K562 (cell line): ENCODE results near the gene RNF180. TPM values are rescaled to one million over a fixed set of nuclear protein-coding genes. Genes with fewer than 3 reads are reported as not detected.

Experiments
- ATAC-seq: fragments of 200-7000 bp; cut with Tn5 transposase; 3 replicates; pipeline ENCODE4 v1.9.1; 2020; ENCODE audit warnings: moderate library complexity
- BruUV-seq: library from RNA; stranded (reverse); fragments of 400-500 nt; replicated peaks from 2 replicates; lab custom pipeline; 2021; lab: Mats Ljungman, UMichigan
- CTCF ChIA-PET: fragments of 300-600 bp; formaldehyde crosslinking; extraction: SDS; loops from one replicate; lab custom pipeline; 2021; ENCODE audit warnings: low intra/inter-chr PET ratio; lab: Yijun Ruan, JAX
- POLR2A ChIA-PET: fragments of 300-600, 350-650 bp; sonication (Branson Sonifier 250); formaldehyde crosslinking; extraction: SDS; loops from one replicate; lab custom pipeline; 2021; ENCODE audit warnings: antibody characterized with exemption, inconsistent platforms; lab: Yijun Ruan, JAX
- DNase-seq, 4 experiments: peaks; one replicate each; pipeline versions ENCODE4 v3.0.0 to v3.0.0-alpha.2; 2011 to 2018; ENCODE audit warnings: low spot score in 3 of 4, mixed read lengths in 3 of 4; ENCODE audit errors: extremely low read depth in 1 of 4
- FAIRE-seq: peaks from 2 replicates; lab custom pipeline; 2011; peaks lifted over from hg19 to GRCh38; lab: Jason Lieb, UNC
- H2AFZ ChIP-seq: 2 replicates; pipeline ENCODE4 v1.6.0; 2011; ENCODE audit warnings: low read depth, low read length, control low read depth, inconsistent platforms
- H3K27ac ChIP-seq: fragments of 200-600 bp; 3 replicates; pipeline ENCODE4 v1.8.0; 2011; ENCODE audit warnings: low read depth, mild to moderate bottlenecking, control low read depth, inconsistent platforms, low read length, moderate library complexity, mixed read lengths; ENCODE audit errors: extremely low read depth
- H3K27me3 ChIP-seq, 2 experiments: fragments of 300-600 bp in 1 of 2; 2 replicates in 1 of 2; 3 replicates in 1 of 2; pipeline versions ENCODE4 v1.6.0 to v1.8.0; 2011; ENCODE audit warnings: inconsistent platforms in 2 of 2, low read length in 2 of 2, mild to moderate bottlenecking in 1 of 2, mixed read lengths in 1 of 2, moderate library complexity in 1 of 2; ENCODE audit not compliant: control insufficient read depth in 2 of 2, insufficient read depth in 2 of 2
- H3K36me3 ChIP-seq: fragments of 300-600 bp; 3 replicates; pipeline ENCODE4 v1.8.0; 2011; ENCODE audit warnings: mild to moderate bottlenecking, low read length, inconsistent platforms; ENCODE audit not compliant: control insufficient read depth, insufficient read depth
- H3K4me1 ChIP-seq, 2 experiments: fragments of 200-600 bp in 1 of 2; replicated peaks in 1 of 2; 2 replicates in 1 of 2; 3 replicates in 1 of 2; pipeline versions ENCODE4 v1.5.1 to v1.8.0; 2011; ENCODE audit warnings: inconsistent platforms in 2 of 2, low read length in 2 of 2, mild to moderate bottlenecking in 1 of 2, mixed read lengths in 1 of 2, moderate library complexity in 1 of 2; ENCODE audit not compliant: control insufficient read depth in 2 of 2, insufficient read depth in 2 of 2
- H3K4me2 ChIP-seq: 2 replicates; pipeline ENCODE4 v1.6.1; 2011; ENCODE audit warnings: low read length, control low read depth, inconsistent platforms, mixed read lengths; ENCODE audit not compliant: insufficient read depth
- H3K4me3 ChIP-seq: fragments of 200-600 bp; sonication (generic), shearing (Covaris generic); 2 replicates; pipeline ENCODE4 v1.5.1; 2016; ENCODE audit warnings: control low read depth, inconsistent platforms
- H3K79me2 ChIP-seq: fragments of 200-600 bp; 3 replicates; pipeline ENCODE4 v1.8.0; 2011; ENCODE audit warnings: low read length, inconsistent platforms; ENCODE audit not compliant: control insufficient read depth, insufficient read depth
- H3K9ac ChIP-seq, 2 experiments: 2 replicates each; pipeline versions ENCODE4 v1.6.0 to v1.6.1; 2011; ENCODE audit warnings: low read depth in 2 of 2, low read length in 2 of 2, control low read depth in 1 of 2, inconsistent platforms in 1 of 2, mild to moderate bottlenecking in 1 of 2, mixed read lengths in 1 of 2; ENCODE audit not compliant: insufficient read depth in 1 of 2
- H3K9me1 ChIP-seq: one replicate; pipeline ENCODE4 v1.6.0; 2011; ENCODE audit warnings: inconsistent platforms, mild to moderate bottlenecking, low read length, moderate library complexity; ENCODE audit not compliant: control insufficient read depth, insufficient read depth
- H3K9me3 ChIP-seq: replicated peaks from 2 replicates; pipeline ENCODE4 v1.5.1; 2011; ENCODE audit warnings: low read depth, low read length, inconsistent platforms; ENCODE audit not compliant: control insufficient read depth, insufficient read depth
- H4K20me1 ChIP-seq: replicated peaks from 2 replicates; pipeline ENCODE4 v1.6.1; 2011; ENCODE audit warnings: low read length, inconsistent platforms, mixed read lengths; ENCODE audit not compliant: control insufficient read depth, insufficient read depth
- BRD9 ChIP-seq: fragments of 450-650 bp; IDR thresholded peaks from 2 replicates; pipeline ENCODE4 v1.6.1; 2018; ENCODE audit warnings: low read depth; ENCODE audit not compliant: partially characterized antibody
- CC2D1A ChIP-seq: fragments of 450-650 bp; IDR thresholded peaks from 2 replicates; pipeline ENCODE4 v1.6.1; 2017; ENCODE audit warnings: mild to moderate bottlenecking
- ILK ChIP-seq: fragments of 450-650 bp; IDR thresholded peaks from 2 replicates; pipeline ENCODE4 v1.6.1; 2016; ENCODE audit warnings: missing genetic modification characterization, low read depth, mild to moderate bottlenecking, missing compliant biosample characterization, moderate library complexity, borderline replicate concordance
- PHF20 ChIP-seq: fragments of 450-650 bp; IDR thresholded peaks from 2 replicates; pipeline ENCODE4 v1.6.1; 2018; ENCODE audit not compliant: partially characterized antibody
- SIN3B ChIP-seq: fragments of 450-650 bp; IDR thresholded peaks from 2 replicates; pipeline ENCODE4 v1.6.1; 2017; ENCODE audit warnings: low read depth, mild to moderate bottlenecking, moderate library complexity
- TCF3 ChIP-seq: sonication (generic); formaldehyde crosslinking; IDR thresholded peaks from 2 replicates; pipeline ENCODE4 v1.4.0; 2020; ENCODE audit warnings: mild to moderate bottlenecking, missing genetic modification reagents
- USF2 ChIP-seq: sonication (generic); formaldehyde crosslinking; IDR thresholded peaks from 2 replicates; pipeline ENCODE4 v1.5.0; 2020; ENCODE audit warnings: missing genetic modification reagents
- ZBTB9 ChIP-seq: fragments of 450-650 bp; formaldehyde crosslinking; IDR thresholded peaks from 2 replicates; pipeline ENCODE4 v1.4.0; 2020; ENCODE audit warnings: mild to moderate bottlenecking, moderate library complexity
- ZFP30 ChIP-seq: fragments of 250-450 bp; sonication (Bioruptor Pico); IDR thresholded peaks from 2 replicates; pipeline ENCODE4 v1.8.0; 2022; ENCODE audit warnings: moderate library complexity, mild to moderate bottlenecking, inconsistent platforms, borderline replicate concordance
- ZNF354B ChIP-seq: fragments of 250-450 bp; sonication (Bioruptor Pico); IDR thresholded peaks from 2 replicates; pipeline ENCODE4 v1.4.0; 2020
- WGBS: fragments of 100-300 bp; shearing (Covaris generic); methylation state at CpG from one replicate; pipeline ENCODE4 v1.1.6; 2016; ENCODE audit warnings: low coverage, mixed read lengths; ENCODE audit not compliant: insufficient coverage; ENCODE audit errors: missing lambda C conversion rate; 5-methylcytosine and 5-hydroxymethylcytosine counted together
- in situ Hi-C: fragments of 300-500 bp; cut with MboI; formaldehyde crosslinking; loops from 4 replicates; pipeline ENCODE4 v1.15.0; 2018; ENCODE audit warnings: inconsistent platforms, mixed read lengths
- intact Hi-C: fragments of 100-400 bp; cut with micrococcal nuclease; formaldehyde crosslinking; loops from 2 replicates; pipeline ENCODE4 v1.14.2; 2022
- polyA plus RNA-seq, 8 experiments: library from polyadenylated mRNA; depleted of rRNA in 4 of 8; stranded (reverse) in 5 of 8; unstranded in 3 of 8; fragments of >200 nt; fragmentation: Nextera tagmentation in 2 of 8; fragmentation: Illumina TruSeq in 1 of 8; extraction: Ambion mirVana in 2 of 8; extraction: Trizol in 1 of 8; gene quantifications; 2 replicates each; pipeline versions ENCODE4 v1.2.1 to v1.2.3, GENCODE V29; 2011 to 2014; ENCODE audit warnings: inconsistent platforms in 1 of 8, missing spikeins in 1 of 8
- total RNA-seq, 7 experiments: library from RNA; depleted of rRNA in 6 of 7; stranded (reverse); fragments of >200 nt in 6 of 7; fragmentation: Illumina TruSeq in 2 of 7; extraction: Trizol in 2 of 7; gene quantifications; 2 replicates each; pipeline versions ENCODE4 v1.2.1 to v1.2.3, GENCODE V29; 2011 to 2021; ENCODE audit warnings: low replicate concordance in 1 of 7
- TF ChIP-seq, protein P1 (sequence below): fragments of 250-450 bp; sonication (Bioruptor Pico); IDR thresholded peaks from 2 replicates; pipeline ENCODE4 v1.9.0; 2021; ENCODE audit warnings: mild to moderate bottlenecking
- TF ChIP-seq, protein P2 (sequence below): fragments of 450-650 bp; IDR thresholded peaks from 2 replicates; pipeline ENCODE4 v1.6.1; 2016; ENCODE audit warnings: low read depth

Gene RNF180
- total and polyA plus RNA-seq, 9 of the 15 experiments (the other 6 are each of a cell fraction or from before 2014, with no cell fraction given): 0.05 TPM; not detected in 8

- TF ChIP-seq ZFP30 (no peak), ILK (tag) (no peak), TCF3 (CRISPR knock-in tag) (no peak), ZNF354B (CRISPR knock-in tag) (no peak)
Measured at GRCh38 chr5:64308135-64308534, 142.5 kb downstream of the RNF180 start (continued).

DNA sequence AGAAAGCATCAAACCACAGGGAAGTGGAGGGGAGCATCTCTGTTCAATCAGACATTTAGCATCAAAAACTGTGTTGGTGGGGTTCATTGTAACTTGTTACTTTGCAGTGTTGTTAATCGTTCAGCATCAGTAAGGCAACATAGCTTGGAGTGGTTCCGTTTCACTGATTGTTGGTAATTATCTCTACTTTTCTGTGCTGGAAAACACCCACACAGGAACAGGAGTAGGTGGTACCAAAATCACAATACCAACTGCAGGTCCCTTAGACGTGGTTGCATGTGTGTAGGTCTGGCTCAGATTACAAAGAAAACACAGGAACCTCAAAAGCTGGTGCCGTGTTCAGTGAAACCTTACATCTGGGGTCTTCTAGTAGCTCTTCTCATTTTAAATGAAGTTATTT, 146.8 kb downstream of the RNF180 start:
- FAIRE-seq (no peak), DNase-seq (no peak), ATAC-seq (no peak)
- Histone ChIP-seq H3K9ac (no peak overlapping the region), H3K9me3 (no peaks in the 10 kb centered on the region), H3K9me1 (no peaks in the 10 kb centered on the region), H3K4me2 (no peak overlapping the region), H3K79me2 (no peaks in the 10 kb centered on the region), H3K4me1 (no peaks in the 10 kb centered on the region), H2AFZ (no peak overlapping the region), H4K20me1 (no peaks in the 10 kb centered on the region), H3K36me3 (no peaks in the 10 kb centered on the region), H3K27ac (no peak overlapping the region), H3K4me3 (no peak overlapping the region), H3K27me3 (no peaks in the 10 kb centered on the region)
- no TSS peak for BruUV-seq
- CTCF ChIA-PET: no interaction called here
- 0% methylated on average over 4 of the region's 4 CpGs for WGBS
- intact Hi-C loops (no loop called here), in situ Hi-C loops (no loop called here)
- POLR2A ChIA-PET: no interaction called here
- TF ChIP-seq USF2 (no peak), ILK (tag) (no peak), PHF20 (no peak), CC2D1A (no peak), ZBTB9 (CRISPR knock-in tag) (no peak), BRD9 (no peak), SIN3B (no peak)
- TF ChIP-seq, protein P1, sequence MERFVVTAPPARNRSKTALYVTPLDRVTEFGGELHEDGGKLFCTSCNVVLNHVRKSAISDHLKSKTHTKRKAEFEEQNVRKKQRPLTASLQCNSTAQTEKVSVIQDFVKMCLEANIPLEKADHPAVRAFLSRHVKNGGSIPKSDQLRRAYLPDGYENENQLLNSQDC (CRISPR knock-in tag): no peak
- TF ChIP-seq, protein P2, sequence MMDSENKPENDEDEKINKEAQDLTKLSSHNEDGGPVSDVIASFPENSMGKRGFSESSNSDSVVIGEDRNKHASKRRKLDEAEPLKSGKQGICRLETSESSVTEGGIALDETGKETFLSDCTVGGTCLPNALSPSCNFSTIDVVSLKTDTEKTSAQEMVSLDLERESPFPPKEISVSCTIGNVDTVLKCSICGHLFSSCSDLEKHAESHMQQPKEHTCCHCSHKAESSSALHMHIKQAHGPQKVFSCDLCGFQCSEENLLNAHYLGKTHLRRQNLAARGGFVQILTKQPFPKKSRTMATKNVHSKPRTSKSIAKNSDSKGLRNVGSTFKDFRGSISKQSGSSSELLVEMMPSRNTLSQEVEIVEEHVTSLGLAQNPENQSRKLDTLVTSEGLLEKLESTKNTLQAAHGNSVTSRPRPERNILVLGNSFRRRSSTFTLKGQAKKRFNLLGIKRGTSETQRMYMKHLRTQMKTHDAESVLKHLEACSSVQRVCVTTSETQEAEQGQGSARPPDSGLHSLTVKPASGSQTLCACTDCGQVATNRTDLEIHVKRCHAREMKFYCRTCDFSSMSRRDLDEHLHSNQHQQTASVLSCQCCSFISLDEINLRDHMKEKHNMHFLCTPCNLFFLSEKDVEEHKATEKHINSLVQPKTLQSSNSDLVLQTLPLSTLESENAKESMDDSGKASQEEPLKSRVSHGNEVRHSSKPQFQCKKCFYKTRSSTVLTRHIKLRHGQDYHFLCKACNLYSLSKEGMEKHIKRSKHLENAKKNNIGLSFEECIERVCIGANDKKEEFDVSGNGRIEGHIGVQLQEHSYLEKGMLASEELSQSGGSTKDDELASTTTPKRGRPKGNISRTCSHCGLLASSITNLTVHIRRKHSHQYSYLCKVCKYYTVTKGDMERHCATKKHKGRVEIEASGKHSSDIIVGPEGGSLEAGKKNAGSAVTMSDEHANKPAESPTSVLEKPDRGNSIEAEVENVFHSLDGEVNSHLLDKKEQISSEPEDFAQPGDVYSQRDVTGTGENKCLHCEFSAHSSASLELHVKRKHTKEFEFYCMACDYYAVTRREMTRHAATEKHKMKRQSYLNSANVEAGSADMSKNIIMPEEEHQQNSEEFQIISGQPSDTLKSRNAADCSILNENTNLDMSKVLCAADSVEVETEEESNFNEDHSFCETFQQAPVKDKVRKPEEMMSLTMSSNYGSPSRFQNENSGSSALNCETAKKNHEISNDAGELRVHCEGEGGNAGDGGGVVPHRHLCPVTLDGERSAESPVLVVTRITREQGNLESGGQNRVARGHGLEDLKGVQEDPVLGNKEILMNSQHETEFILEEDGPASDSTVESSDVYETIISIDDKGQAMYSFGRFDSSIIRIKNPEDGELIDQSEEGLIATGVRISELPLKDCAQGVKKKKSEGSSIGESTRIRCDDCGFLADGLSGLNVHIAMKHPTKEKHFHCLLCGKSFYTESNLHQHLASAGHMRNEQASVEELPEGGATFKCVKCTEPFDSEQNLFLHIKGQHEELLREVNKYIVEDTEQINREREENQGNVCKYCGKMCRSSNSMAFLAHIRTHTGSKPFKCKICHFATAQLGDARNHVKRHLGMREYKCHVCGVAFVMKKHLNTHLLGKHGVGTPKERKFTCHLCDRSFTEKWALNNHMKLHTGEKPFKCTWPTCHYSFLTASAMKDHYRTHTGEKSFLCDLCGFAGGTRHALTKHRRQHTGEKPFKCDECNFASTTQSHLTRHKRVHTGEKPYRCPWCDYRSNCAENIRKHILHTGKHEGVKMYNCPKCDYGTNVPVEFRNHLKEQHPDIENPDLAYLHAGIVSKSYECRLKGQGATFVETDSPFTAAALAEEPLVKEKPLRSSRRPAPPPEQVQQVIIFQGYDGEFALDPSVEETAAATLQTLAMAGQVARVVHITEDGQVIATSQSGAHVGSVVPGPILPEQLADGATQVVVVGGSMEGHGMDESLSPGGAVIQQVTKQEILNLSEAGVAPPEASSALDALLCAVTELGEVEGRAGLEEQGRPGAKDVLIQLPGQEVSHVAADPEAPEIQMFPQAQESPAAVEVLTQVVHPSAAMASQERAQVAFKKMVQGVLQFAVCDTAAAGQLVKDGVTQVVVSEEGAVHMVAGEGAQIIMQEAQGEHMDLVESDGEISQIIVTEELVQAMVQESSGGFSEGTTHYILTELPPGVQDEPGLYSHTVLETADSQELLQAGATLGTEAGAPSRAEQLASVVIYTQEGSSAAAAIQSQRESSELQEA: no peak
